Measurements from ENCODE around the gene KLF16.

KLF16 gene

GRCh38 chr19:1850809-1851653 lies 12.3 kb downstream of the KLF16 start:
- H3K27ac Mint-ChIP-seq = peak overlapping the region; percentile 63
- H3K4me3 Mint-ChIP-seq = no peak overlapping the region

DNA sequence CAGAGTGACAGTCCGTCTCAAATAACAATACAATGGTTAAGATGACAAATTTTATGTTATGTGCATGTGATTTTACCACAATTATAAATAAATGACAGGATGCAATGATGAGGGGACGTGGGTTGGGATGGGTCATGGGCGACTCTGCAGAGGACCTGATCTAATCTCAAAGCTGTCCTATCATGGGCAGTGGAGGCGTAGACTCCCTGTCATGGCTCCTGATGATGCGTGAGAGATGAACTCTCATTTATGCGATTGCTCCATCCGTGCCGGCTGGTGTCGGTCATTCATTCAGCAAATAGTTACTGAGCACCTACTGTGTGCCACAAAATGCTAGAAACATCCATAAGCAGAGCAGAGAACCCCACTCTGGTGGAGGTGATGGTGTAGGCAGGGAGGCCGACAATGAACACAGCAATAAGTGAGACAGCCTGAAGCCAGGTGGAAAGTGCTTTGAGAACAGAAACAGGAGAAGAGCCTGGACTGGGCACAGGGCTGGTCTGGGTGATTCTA lies 13.4 kb downstream of the KLF16 start:
- H3K4me1 Mint-ChIP-seq = peaks cover 32% of the 10 kb centered on the region
- ATAC-seq (ENCODE audit: low read depth) = no peak
- no peaks in the 10 kb centered on the region for H3K9me3 Mint-ChIP-seq
- H3K4me3 Mint-ChIP-seq = no peak overlapping the region
- H3K27ac Mint-ChIP-seq = peak overlapping the region; percentile 78
- no peak for DNase-seq (ENCODE audit: low spot score in 2 of 2)
- H3K27me3 Mint-ChIP-seq = no peaks in the 10 kb centered on the region
- peaks cover 5% of the 10 kb centered on the region for H3K36me3 Mint-ChIP-seq

More at GRCh38 chr19:1850809-1851653, 12.3 kb downstream of the KLF16 start:
- H3K4me1 Mint-ChIP-seq = peaks cover 34% of the 10 kb centered on the region
- DNase-seq (ENCODE audit: low spot score in 2 of 2) (no peak), ATAC-seq (ENCODE audit: low read depth) (no peak)
- H3K36me3 Mint-ChIP-seq = peaks cover 5% of the 10 kb centered on the region
- H3K27me3 Mint-ChIP-seq = no peaks in the 10 kb centered on the region
- H3K9me3 Mint-ChIP-seq = no peaks in the 10 kb centered on the region

DNA sequence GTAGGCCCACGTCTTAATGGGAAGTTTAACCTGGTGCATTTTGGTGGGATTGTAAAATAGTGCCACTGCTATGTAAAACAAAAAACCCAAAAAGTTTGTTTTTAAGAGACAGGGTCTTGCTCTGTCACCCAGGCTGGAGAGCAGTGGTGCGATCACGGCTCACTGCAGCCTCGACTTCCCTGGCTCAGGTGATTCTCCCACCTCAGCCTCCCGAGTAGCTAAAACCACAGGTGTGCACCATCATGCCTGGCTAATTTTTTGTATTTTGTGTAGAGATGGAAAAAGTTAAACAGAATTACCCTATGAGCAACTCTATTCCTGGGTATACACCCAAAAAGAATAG lies 14.3 kb downstream of the KLF16 start:
- ATAC-seq (ENCODE audit: low read depth) = no peak

GRCh38 chr19:1848399-1849131 lies 14.8 kb downstream of the KLF16 start, which contains the start of gene REXO1:
REXO1 (minus strand) TSS chr19:1848483; CDS start chr19:1848358, 125 bp downstream.
- H3K27me3 Mint-ChIP-seq = no peaks in the 10 kb centered on the region
- H3K36me3 Mint-ChIP-seq = peaks cover 7% of the 10 kb centered on the region
- H3K4me3 Mint-ChIP-seq = peak within 1 kb of the TSS; percentile 90
- no peaks in the 10 kb centered on the region for H3K9me3 Mint-ChIP-seq
- H3K4me1 Mint-ChIP-seq = peaks cover 35% of the 10 kb centered on the region
- DNase-seq (ENCODE audit: low spot score in 2 of 2) = peak; percentile 99 to 100
- ATAC-seq (ENCODE audit: low read depth) = peak; percentile 76
- peak within 1 kb of the TSS; percentile 92 for H3K27ac Mint-ChIP-seq

More for the DNA sequence above, 14.3 kb downstream of the KLF16 start:
- H3K4me1 Mint-ChIP-seq = peaks cover 35% of the 10 kb centered on the region
- H3K27me3 Mint-ChIP-seq = no peaks in the 10 kb centered on the region
- H3K27ac Mint-ChIP-seq = peak overlapping the region; percentile 92
- DNase-seq (ENCODE audit: low spot score in 2 of 2) = no peak
- H3K9me3 Mint-ChIP-seq = no peaks in the 10 kb centered on the region
- H3K36me3 Mint-ChIP-seq = peaks cover 7% of the 10 kb centered on the region
- H3K4me3 Mint-ChIP-seq = no peak overlapping the region

DNA sequence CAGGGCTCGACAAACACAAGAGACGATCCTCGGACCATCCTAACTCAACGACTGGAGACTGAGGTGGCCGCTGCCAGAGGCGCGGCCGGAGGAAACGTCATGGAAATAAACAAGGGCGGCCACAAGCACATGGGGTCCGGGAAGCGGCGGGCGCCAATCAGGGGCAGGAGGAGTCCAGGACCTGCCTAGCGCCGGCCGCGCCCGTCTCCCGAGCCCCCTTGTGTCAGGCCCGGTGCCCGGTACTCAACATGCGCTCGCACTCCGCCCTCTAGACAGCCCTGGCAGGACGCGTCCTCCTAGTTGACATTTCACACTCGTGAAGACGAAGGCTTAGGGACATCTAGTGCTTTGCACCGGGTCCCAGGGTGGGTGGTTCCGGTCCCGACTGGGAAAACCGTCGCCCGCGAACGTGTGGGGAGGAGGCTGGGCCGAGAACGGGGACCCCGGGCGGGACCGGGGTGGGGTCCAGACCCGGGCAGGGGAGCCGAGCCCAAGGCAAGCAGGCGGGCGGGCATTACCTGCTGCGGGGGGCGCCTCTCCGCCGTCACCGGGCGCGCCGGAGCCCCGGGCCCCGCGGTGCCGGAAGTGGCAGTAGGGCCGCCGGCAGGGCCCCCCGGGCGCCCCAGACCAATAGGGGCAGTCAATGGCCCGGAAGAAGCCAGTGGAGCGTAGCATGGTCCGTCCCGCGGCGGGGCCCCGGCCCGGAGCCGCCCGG lies 15.5 kb downstream of the KLF16 start:
- H3K9me3 Mint-ChIP-seq = no peaks in the 10 kb centered on the region
- H3K4me3 Mint-ChIP-seq = peak overlapping the region; percentile 90
- ATAC-seq (ENCODE audit: low read depth) (peak; percentile 10), DNase-seq (ENCODE audit: low spot score in 2 of 2) (no peak)
- peaks cover 7% of the 10 kb centered on the region for H3K36me3 Mint-ChIP-seq
- H3K27me3 Mint-ChIP-seq = no peaks in the 10 kb centered on the region
- peak overlapping the region; percentile 92 for H3K27ac Mint-ChIP-seq
- H3K4me1 Mint-ChIP-seq = peaks cover 34% of the 10 kb centered on the region

DNA sequence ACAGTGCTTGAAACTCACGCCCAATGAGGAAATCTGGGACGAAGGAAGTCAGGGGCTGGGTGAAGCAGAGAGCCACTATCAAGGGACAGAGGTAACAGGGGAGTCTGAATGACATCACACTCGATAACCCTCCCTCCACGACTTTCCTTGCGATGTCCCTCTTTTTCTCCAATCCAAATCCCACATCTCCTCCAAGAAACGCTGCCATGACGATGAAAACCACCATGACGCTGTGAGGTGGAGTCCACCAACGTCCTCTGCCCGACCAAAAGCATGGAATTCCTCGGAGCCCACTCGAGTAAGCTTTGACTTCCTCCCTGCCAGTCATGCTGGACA lies 16.1 kb downstream of the KLF16 start:
- Mint-ChIP-seq H3K4me3 (peak overlapping the region; percentile 90), H3K36me3 (peaks cover 7% of the 10 kb centered on the region), H3K27me3 (no peaks in the 10 kb centered on the region), H3K4me1 (peaks cover 34% of the 10 kb centered on the region), H3K9me3 (no peaks in the 10 kb centered on the region), H3K27ac (peak overlapping the region; percentile 92)
- DNase-seq (ENCODE audit: low spot score in 2 of 2) (no peak), ATAC-seq (ENCODE audit: low read depth) (no peak)

GRCh38 chr19:1846517-1847204 lies 16.7 kb downstream of the KLF16 start:
- peaks cover 32% of the 10 kb centered on the region for H3K4me1 Mint-ChIP-seq
- peaks cover 7% of the 10 kb centered on the region for H3K36me3 Mint-ChIP-seq
- H3K27ac Mint-ChIP-seq = peak overlapping the region; percentile 92
- no peaks in the 10 kb centered on the region for H3K27me3 Mint-ChIP-seq
- ATAC-seq (ENCODE audit: low read depth) (no peak), DNase-seq (ENCODE audit: low spot score in 2 of 2) (no peak)
- H3K9me3 Mint-ChIP-seq = no peaks in the 10 kb centered on the region
- peak overlapping the region; percentile 90 for H3K4me3 Mint-ChIP-seq

DNA sequence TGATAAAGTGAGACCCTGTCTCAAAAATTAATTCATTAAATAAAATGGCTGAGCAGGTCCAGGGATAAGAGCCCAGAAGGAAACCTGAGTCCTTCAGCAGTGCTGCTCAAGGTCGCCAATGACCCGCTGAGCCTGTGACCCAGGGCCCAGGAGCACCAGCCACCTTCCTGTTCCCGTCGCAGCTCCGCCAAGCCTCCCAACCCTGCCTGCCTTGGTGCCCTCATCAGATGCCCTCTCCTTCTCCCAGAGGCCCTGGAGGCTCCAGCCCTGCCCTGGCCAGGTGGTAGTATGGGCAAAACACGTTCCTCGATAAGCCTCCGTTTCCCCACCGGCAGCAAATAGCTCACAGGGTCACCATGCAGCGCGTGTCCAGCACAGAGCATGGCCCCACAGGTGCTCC lies 17.7 kb downstream of the KLF16 start:
- Mint-ChIP-seq H3K9me3 (no peaks in the 10 kb centered on the region), H3K4me1 (peaks cover 30% of the 10 kb centered on the region), H3K27ac (no peak overlapping the region)

GRCh38 chr19:1845125-1845515 lies 18.3 kb downstream of the KLF16 start:
- H3K27ac Mint-ChIP-seq = no peak overlapping the region
- H3K4me3 Mint-ChIP-seq = no peak overlapping the region
- H3K9me3 Mint-ChIP-seq = no peaks in the 10 kb centered on the region
- DNase-seq (ENCODE audit: low spot score in 2 of 2) (no peak), ATAC-seq (ENCODE audit: low read depth) (no peak)
- peaks cover 34% of the 10 kb centered on the region for H3K4me1 Mint-ChIP-seq
- H3K27me3 Mint-ChIP-seq = no peaks in the 10 kb centered on the region
- H3K36me3 Mint-ChIP-seq = peaks cover 3% of the 10 kb centered on the region

More for the DNA sequence above, 17.7 kb downstream of the KLF16 start:
- Mint-ChIP-seq H3K4me3 (peak overlapping the region; percentile 90), H3K36me3 (peaks cover 4% of the 10 kb centered on the region), H3K27me3 (no peaks in the 10 kb centered on the region)
- ATAC-seq (ENCODE audit: low read depth) (no peak), DNase-seq (ENCODE audit: low spot score in 2 of 2) (no peak)

DNA sequence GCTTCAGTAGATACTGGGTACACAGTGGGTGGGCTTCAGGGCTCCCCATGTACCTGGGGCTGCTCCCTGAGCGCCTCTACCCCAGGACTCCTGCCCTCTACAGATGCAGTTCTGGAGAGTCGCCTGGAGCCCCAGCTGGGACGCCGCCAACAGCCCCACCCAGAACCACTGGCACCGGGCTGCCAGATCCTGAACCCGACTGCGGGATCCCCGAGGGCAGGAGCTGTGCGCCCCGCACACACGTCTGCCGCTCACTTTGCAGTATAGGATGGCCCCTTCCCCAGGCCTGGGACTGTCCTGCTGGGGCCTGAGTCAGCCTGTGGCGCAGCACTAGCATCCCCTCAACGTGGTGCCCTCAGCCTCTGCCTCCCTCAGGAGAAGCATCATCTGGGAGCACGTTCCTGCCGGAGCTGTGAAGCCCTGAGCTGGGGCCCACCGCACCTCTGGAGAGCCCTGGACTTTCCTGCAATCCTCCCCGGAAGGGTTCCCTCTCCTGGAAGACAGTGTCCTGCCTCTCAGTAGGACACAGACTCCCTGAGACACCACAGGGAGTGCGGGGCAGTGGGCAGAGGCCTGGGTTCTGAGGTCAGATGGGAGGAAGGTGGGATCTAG lies 18.8 kb downstream of the KLF16 start:
- H3K36me3 Mint-ChIP-seq = peaks cover 4% of the 10 kb centered on the region
- no peak overlapping the region for H3K27ac Mint-ChIP-seq
- H3K27me3 Mint-ChIP-seq = no peaks in the 10 kb centered on the region
- no peak for DNase-seq (ENCODE audit: low spot score in 2 of 2)
- no peak overlapping the region for H3K4me3 Mint-ChIP-seq
- H3K4me1 Mint-ChIP-seq = peaks cover 35% of the 10 kb centered on the region
- no peaks in the 10 kb centered on the region for H3K9me3 Mint-ChIP-seq
- no peak for ATAC-seq (ENCODE audit: low read depth)

DNA sequence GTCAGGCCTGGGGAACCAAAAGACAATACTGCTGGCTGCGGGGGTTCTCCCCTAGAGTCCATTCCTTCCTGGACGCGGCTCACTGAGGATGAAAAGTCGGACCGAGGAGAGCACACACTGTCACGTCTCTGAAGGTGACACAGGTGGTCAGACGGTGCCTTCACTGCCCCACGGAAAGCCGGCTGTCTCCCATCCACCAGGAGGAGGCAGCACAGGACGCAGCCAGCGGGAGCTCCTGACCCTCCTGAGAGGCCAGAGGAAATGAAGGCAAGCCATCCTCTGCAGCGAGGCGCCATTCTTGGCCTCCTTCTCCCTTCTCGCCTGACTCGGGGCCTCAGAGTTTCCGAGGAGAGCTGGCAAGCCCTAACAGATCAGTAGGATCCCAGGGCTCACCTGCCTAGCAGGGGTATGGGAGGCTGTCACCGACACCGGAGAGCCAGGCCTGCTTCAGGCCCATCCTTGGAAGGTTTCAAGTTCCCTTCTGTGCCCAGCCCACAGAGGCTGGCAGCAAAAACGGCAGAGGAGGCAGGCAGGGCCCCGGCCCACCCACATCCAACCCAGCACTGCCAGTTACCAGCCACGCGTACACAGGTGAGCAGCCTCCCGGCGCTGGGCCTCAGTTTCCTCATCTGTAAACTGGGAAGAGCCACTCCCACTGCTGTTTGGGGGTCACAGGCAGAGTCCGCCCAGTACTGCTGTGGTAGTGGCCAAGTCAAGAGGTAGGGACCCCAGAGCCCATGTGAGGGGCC lies 19.6 kb downstream of the KLF16 start:
- H3K27me3 Mint-ChIP-seq = no peaks in the 10 kb centered on the region
- peaks cover 5% of the 10 kb centered on the region for H3K36me3 Mint-ChIP-seq
- no peaks in the 10 kb centered on the region for H3K9me3 Mint-ChIP-seq
- DNase-seq (ENCODE audit: low spot score in 2 of 2) = no peak
- no peak overlapping the region for H3K27ac Mint-ChIP-seq
- no peak for ATAC-seq (ENCODE audit: low read depth)
- peaks cover 35% of the 10 kb centered on the region for H3K4me1 Mint-ChIP-seq
- no peak overlapping the region for H3K4me3 Mint-ChIP-seq

- H3K9me3 Mint-ChIP-seq = no peaks in the 10 kb centered on the region
- peaks cover 35% of the 10 kb centered on the region for H3K4me1 Mint-ChIP-seq
- DNase-seq (ENCODE audit: low spot score in 2 of 2) (no peak), ATAC-seq (ENCODE audit: low read depth) (no peak)
- no peak overlapping the region for H3K27ac Mint-ChIP-seq
- H3K4me3 Mint-ChIP-seq = no peak overlapping the region
- peaks cover 5% of the 10 kb centered on the region for H3K36me3 Mint-ChIP-seq
- H3K27me3 Mint-ChIP-seq = no peaks in the 10 kb centered on the region
These were observed 20.3 kb downstream of the KLF16 start for GRCh38 chr19:1843116-1843515.
